ENCODE measurements around the gene C10orf120. TPM values are rescaled to one million over a fixed set of nuclear protein-coding genes. Genes with fewer than 3 reads are reported as not detected.

C10orf120 gene
- total RNA-seq, 2 experiments from 2014 or later: not detected

DNA sequence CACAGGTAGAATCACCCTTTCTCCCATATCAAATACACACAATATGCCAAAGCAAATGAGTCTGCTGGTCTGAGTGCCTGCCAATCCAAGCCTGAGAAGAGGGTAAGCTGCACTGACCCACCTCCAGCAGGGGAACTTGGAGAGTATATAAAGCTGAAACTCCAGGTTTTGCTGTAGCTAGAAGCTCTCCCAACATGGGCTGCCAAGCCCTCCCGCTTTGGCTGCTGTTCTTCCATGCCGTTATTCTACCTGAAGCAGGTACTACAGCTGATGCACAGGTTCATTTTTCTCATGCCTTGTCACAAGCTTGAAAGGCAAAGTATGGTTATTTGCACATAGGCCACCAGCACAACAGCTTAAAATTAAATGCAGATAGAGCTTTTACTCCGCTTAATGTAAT, 21.5 kb upstream of the C10orf120 start:
- no peak overlapping the region for H3K4me3 Mint-ChIP-seq
- H3K36me3 Mint-ChIP-seq (ENCODE audit: low read depth): no peaks in the 10 kb centered on the region
- no peaks in the 10 kb centered on the region for H3K4me1 Mint-ChIP-seq (ENCODE audit: low read depth)
- DNase-seq: no peak
- peaks cover 15% of the 10 kb centered on the region for H3K27me3 Mint-ChIP-seq (ENCODE audit: low read depth)
- CTCF ChIA-PET: no interaction called here
- no peaks in the 10 kb centered on the region for H3K9me3 Mint-ChIP-seq
- no peak overlapping the region for H3K27ac Mint-ChIP-seq
- intact Hi-C loops (cut with micrococcal nuclease): no loop called here

GRCh38 chr10:122716025-122716424, 16.4 kb upstream of the C10orf120 start:
- DNase-seq: no peak
- Mint-ChIP-seq H3K4me3 (no peak overlapping the region), H3K27ac (no peak overlapping the region), H3K27me3 (ENCODE audit: low read depth) (peaks cover 16% of the 10 kb centered on the region), H3K9me3 (no peaks in the 10 kb centered on the region), H3K36me3 (ENCODE audit: low read depth) (no peaks in the 10 kb centered on the region), H3K4me1 (ENCODE audit: low read depth) (no peaks in the 10 kb centered on the region)
- CTCF ChIA-PET: no interaction called here
- intact Hi-C loops (cut with micrococcal nuclease): no loop called here

DNA sequence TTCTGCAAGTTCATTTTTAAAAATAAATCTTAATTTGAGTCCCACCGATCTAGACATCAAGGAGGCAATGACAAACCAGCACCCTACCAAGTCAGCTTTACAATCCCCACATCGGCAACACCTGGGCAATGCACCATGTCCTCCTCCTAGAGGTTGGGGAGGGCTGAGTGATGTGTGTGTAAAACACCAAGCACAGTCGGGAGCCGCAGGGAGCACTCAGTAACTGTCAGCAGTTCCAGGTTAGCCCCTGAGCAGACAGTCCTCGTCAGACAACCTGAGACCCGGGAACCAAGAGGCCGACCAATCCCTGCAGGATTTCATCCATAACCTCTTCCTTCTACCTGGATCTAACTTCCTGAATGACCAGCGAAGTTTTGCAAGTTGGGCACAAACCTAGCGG, 15.9 kb upstream of the C10orf120 start:
- Mint-ChIP-seq H3K9me3 (no peaks in the 10 kb centered on the region), H3K27ac (no peak overlapping the region), H3K27me3 (ENCODE audit: low read depth) (peaks cover 16% of the 10 kb centered on the region), H3K4me1 (ENCODE audit: low read depth) (no peaks in the 10 kb centered on the region), H3K4me3 (no peak overlapping the region), H3K36me3 (ENCODE audit: low read depth) (no peaks in the 10 kb centered on the region)
- CTCF ChIA-PET: interaction anchor here (1.0 kb wide), 1 partner anchor 168 kb away, joined by 3 read pairs; no protein-coding TSS in a partner anchor
- intact Hi-C loops (cut with micrococcal nuclease): no loop called here
- DNase-seq: no peak

DNA sequence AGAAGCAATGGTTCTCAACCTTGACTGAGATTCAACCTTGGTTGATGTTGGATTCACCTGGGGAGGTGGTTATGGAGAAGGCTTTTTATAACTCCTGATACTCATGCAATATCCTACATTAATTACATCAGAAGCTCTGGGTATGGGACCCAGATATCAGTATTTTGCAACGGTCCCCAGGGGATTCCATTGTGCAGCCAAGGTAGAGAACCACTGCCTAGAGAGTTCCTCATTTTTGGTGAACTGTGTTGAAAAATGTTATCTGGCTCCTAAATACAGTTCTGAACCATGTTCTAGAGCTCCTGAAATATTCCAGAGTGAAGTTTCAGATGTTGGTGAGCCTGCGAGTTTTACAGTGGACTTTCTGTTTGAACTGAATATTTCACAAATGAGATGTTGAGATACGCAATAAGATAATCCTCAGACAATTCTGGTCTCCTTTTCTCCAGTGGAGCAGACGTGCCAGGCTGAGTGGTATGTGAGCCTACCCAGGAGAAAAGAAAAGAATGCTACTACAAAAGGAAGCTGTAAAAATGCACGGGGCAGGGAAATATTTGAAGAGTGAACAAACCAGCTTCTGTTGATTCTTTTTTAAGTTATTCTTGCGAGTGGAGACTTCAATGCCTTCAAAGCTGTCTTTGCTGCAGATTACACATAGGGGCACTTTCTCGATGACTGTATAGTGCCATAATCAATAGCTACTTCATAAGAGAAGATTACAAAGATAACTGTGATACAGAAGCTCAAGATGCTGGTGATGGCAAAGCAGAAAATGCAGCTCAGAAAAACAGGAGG, 13.6 kb upstream of the C10orf120 start:
- H3K27me3 Mint-ChIP-seq (ENCODE audit: low read depth): peaks cover 17% of the 10 kb centered on the region
- H3K27ac Mint-ChIP-seq: no peak overlapping the region
- no peaks in the 10 kb centered on the region for H3K36me3 Mint-ChIP-seq (ENCODE audit: low read depth)
- intact Hi-C loops (cut with micrococcal nuclease): no loop called here
- no peaks in the 10 kb centered on the region for H3K4me1 Mint-ChIP-seq (ENCODE audit: low read depth)
- H3K9me3 Mint-ChIP-seq: no peaks in the 10 kb centered on the region
- DNase-seq: no peak
- no peak overlapping the region for H3K4me3 Mint-ChIP-seq
- CTCF ChIA-PET: interaction anchor here (0.5 to 0.7 kb wide), 3 partner anchors 26 to 1234 kb away, joined by 3 to 5 read pairs (median 3); no protein-coding TSS in a partner anchor

DNA sequence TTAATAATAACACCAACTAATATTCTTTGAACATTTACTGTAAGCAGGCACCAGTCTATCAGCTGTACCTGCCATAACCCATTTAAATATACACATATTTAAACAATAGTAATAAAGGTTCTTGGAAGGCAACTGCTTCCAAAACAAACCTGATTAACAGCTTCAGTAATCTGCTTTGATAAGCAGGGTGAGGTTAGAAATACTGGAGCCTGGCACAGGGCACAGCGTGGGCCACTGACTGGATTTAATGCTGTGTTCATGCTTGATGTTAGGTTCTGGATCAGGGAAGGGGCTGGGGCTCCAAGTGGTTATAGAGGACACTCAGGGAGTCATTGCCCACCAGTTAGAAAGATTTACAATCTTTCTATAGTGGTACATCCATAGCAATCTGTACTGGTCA, 10.9 kb upstream of the C10orf120 start:
- Mint-ChIP-seq H3K9me3 (no peaks in the 10 kb centered on the region), H3K27me3 (ENCODE audit: low read depth) (peaks cover 11% of the 10 kb centered on the region), H3K36me3 (ENCODE audit: low read depth) (no peaks in the 10 kb centered on the region), H3K4me3 (no peak overlapping the region), H3K27ac (no peak overlapping the region), H3K4me1 (ENCODE audit: low read depth) (peaks cover 5% of the 10 kb centered on the region)
- CTCF ChIA-PET: no interaction called here
- intact Hi-C loops (cut with micrococcal nuclease): no loop called here
- no peak for DNase-seq

DNA sequence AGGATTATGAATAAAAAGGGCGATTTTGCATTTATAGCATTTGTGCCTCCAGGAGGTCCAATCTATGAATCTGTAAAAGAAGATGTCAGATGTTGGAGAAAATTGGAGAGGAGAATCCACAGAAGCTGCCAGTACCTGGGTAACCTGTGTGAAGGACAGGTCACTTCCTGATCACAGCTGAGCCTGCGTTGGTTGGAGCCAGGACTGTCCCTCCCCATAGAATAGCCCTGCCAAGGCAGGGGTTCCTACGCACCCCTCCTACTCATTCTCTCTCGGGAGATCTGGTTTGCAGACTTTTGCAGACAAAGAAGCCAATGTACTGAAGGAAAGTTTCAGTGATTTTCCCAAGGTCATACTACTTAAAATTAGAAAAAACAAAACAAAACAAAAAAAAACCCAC, 10.3 kb upstream of the C10orf120 start:
- no peaks in the 10 kb centered on the region for H3K9me3 Mint-ChIP-seq
- peaks cover 5% of the 10 kb centered on the region for H3K4me1 Mint-ChIP-seq (ENCODE audit: low read depth)
- intact Hi-C loops (cut with micrococcal nuclease): loop anchor here (10.0 kb wide), 1 partner anchor 275 kb away; no protein-coding TSS in a partner anchor
- H3K27ac Mint-ChIP-seq: no peak overlapping the region
- no peaks in the 10 kb centered on the region for H3K36me3 Mint-ChIP-seq (ENCODE audit: low read depth)
- no peak overlapping the region for H3K4me3 Mint-ChIP-seq
- DNase-seq: no peak
- H3K27me3 Mint-ChIP-seq (ENCODE audit: low read depth): peaks cover 7% of the 10 kb centered on the region
- CTCF ChIA-PET: no interaction called here

GRCh38 chr10:122707535-122707934, 7.9 kb upstream of the C10orf120 start:
- H3K4me1 Mint-ChIP-seq (ENCODE audit: low read depth): peaks cover 5% of the 10 kb centered on the region
- H3K27ac Mint-ChIP-seq: no peak overlapping the region
- CTCF ChIA-PET: no interaction called here
- H3K36me3 Mint-ChIP-seq (ENCODE audit: low read depth): no peaks in the 10 kb centered on the region
- no peak overlapping the region for H3K4me3 Mint-ChIP-seq
- no peaks in the 10 kb centered on the region for H3K9me3 Mint-ChIP-seq
- intact Hi-C loops (cut with micrococcal nuclease): loop anchor here (10.0 kb wide), 1 partner anchor 273 kb away; no protein-coding TSS in a partner anchor
- no peak for DNase-seq
- H3K27me3 Mint-ChIP-seq (ENCODE audit: low read depth): peaks cover 7% of the 10 kb centered on the region

DNA sequence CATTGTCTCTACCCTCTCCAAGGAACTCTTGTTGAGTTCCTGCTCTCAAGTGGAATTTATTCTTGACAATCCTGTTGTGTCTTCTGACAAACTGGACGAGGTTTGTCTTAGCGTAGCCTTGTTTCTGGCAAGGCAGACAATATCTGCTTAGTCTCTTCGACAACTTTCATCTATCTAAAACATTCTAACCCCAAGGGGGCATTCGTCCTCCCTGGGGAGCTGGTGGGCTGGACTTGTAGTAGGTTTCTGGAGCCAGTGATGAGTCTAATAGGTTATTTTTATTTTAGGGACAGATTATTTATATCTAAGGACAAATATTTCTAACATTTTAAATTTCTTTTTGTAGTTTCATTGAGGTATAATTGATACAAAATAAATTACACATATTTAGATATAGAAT, 7.3 kb upstream of the C10orf120 start:
- DNase-seq: no peak
- peaks cover 7% of the 10 kb centered on the region for H3K27me3 Mint-ChIP-seq (ENCODE audit: low read depth)
- intact Hi-C loops (cut with micrococcal nuclease): loop anchor here (10.0 kb wide), 1 partner anchor 272 kb away; no protein-coding TSS in a partner anchor
- CTCF ChIA-PET: interaction anchor here (1.7 kb wide), 1 partner anchor 142 kb away, joined by 4 read pairs; no protein-coding TSS in a partner anchor
- H3K9me3 Mint-ChIP-seq: no peaks in the 10 kb centered on the region
- no peak overlapping the region for H3K27ac Mint-ChIP-seq
- H3K4me3 Mint-ChIP-seq: no peak overlapping the region
- H3K4me1 Mint-ChIP-seq (ENCODE audit: low read depth): peaks cover 5% of the 10 kb centered on the region
- no peaks in the 10 kb centered on the region for H3K36me3 Mint-ChIP-seq (ENCODE audit: low read depth)

DNA sequence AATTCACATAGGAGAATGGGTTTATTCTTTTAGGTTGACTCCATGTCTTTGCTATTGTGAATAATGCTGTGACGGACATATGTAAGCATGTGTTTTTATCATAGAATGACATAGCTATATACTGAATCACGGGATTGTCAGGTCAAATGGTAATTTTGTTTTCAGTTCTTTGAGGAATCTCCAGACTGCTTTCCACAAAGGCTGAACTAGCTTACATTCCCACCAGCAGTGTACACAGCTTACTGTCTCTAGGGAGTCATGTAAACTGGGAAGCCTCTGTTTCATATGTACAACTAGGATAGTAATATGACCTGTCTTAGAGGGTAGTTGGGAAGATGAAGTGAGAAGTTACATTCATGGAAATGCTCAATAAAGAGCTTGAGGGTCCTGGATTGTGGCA, 6.8 kb upstream of the C10orf120 start:
- intact Hi-C loops (cut with micrococcal nuclease): loop anchor here (10.0 kb wide), 1 partner anchor 272 kb away; no protein-coding TSS in a partner anchor
- H3K27me3 Mint-ChIP-seq (ENCODE audit: low read depth): peaks cover 7% of the 10 kb centered on the region

DNA sequence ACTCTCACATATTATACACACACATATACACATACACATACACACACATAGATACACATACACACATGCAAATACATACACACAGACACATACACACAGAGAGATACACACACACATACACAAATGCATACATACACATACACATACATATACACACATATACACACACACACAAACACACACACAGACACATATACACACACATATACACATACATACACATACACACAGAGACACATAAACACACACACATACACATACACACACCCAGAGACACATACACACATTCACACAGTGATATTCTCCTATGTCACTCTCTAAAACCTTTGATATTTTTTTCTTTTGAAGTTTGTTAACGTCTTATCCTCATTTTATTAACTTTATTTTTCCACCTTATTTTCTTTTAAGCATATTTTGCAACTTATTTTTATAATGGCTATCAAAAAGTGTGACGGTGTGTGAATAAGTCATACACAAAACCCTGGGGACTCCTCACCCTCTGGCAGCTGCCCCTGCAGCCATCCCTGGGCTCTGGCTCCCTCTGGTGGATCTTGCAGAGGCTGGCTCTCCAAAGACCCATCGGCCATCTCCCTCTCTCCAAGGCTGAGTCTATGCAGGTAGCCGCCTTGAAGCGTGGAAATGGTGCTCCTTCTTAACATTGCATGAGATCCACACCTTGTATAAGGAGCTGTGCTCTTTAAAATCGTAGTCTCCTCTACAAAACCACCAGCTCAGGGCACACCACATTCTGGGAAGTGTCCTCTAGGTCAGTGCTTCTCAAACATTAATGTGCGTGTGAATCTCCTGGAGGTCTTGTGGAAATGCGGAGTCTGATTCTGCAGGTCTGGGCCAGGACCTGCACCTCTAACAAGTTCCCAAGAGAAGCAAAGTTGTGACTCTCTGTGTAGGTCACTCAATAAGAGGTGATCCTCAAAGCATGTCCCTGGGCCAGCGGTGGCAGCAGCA, 4.1 kb upstream of the C10orf120 start:
- H3K27me3 Mint-ChIP-seq (ENCODE audit: low read depth): no peaks in the 10 kb centered on the region
- intact Hi-C loops (cut with micrococcal nuclease): loop anchor here (1.0 to 10.0 kb wide), 5 partner anchors 55 to 405 kb away; no protein-coding TSS in a partner anchor
- DNase-seq: peak; percentile 72
- CTCF ChIA-PET: interaction anchor here (0.6 to 1.4 kb wide), 3 partner anchors 55 to 718 kb away, joined by 3 to 4 read pairs (median 4); no protein-coding TSS in a partner anchor
- H3K36me3 Mint-ChIP-seq (ENCODE audit: low read depth): no peaks in the 10 kb centered on the region
- peaks cover 5% of the 10 kb centered on the region for H3K4me1 Mint-ChIP-seq (ENCODE audit: low read depth)
- H3K9me3 Mint-ChIP-seq: no peaks in the 10 kb centered on the region
- H3K4me3 Mint-ChIP-seq: no peak overlapping the region
- no peak overlapping the region for H3K27ac Mint-ChIP-seq

More for the DNA sequence above, 6.8 kb upstream of the C10orf120 start:
- no peak overlapping the region for H3K4me3 Mint-ChIP-seq
- H3K27ac Mint-ChIP-seq: no peak overlapping the region
- DNase-seq: no peak
- H3K4me1 Mint-ChIP-seq (ENCODE audit: low read depth): peaks cover 5% of the 10 kb centered on the region
- H3K9me3 Mint-ChIP-seq: no peaks in the 10 kb centered on the region
- CTCF ChIA-PET: interaction anchor here (1.0 to 1.7 kb wide), 2 partner anchors 58 to 141 kb away, joined by 4 read pairs; no protein-coding TSS in a partner anchor
- no peaks in the 10 kb centered on the region for H3K36me3 Mint-ChIP-seq (ENCODE audit: low read depth)

- intact Hi-C loops (cut with micrococcal nuclease): loop anchor here (2.0 to 10.0 kb wide), 2 partner anchors 267 to 359 kb away; no protein-coding TSS in a partner anchor
- no peak for DNase-seq
- H3K27me3 Mint-ChIP-seq (ENCODE audit: low read depth): no peaks in the 10 kb centered on the region
- H3K27ac Mint-ChIP-seq: no peak overlapping the region
- no peak overlapping the region for H3K4me3 Mint-ChIP-seq
- CTCF ChIA-PET: no interaction called here
- no peaks in the 10 kb centered on the region for H3K4me1 Mint-ChIP-seq (ENCODE audit: low read depth)
- H3K9me3 Mint-ChIP-seq: no peaks in the 10 kb centered on the region
- no peaks in the 10 kb centered on the region for H3K36me3 Mint-ChIP-seq (ENCODE audit: low read depth)
Observed at GRCh38 chr10:122702275-122702674, 2.6 kb upstream of the C10orf120 start.

DNA sequence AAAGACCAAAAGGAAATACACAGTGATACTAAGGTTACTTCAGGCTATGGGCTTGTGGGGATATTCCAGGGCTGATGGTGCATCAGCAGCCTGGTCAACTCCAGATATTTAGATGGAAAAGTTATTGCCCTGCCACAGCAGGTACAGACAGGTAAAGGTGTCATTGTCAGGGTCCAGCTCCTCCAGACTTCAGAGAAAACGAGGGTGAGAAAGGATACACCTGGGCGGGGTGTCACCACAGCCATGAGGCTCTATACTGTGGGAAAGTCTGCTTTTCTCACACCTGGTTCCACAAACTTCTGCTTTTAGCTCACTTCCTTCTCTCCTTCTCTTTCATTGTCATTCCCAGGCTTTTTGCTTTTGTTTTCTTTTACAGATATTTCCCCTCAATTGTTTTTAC, 2.0 kb upstream of the C10orf120 start:
- no peaks in the 10 kb centered on the region for H3K36me3 Mint-ChIP-seq (ENCODE audit: low read depth)
- intact Hi-C loops (cut with micrococcal nuclease): loop anchor here (2.0 to 10.0 kb wide), 2 partner anchors 267 to 359 kb away; no protein-coding TSS in a partner anchor
- no peaks in the 10 kb centered on the region for H3K4me1 Mint-ChIP-seq (ENCODE audit: low read depth)

More for the DNA sequence above, 2.0 kb upstream of the C10orf120 start:
- CTCF ChIA-PET: no interaction called here
- no peak for DNase-seq
- no peak overlapping the region for H3K4me3 Mint-ChIP-seq
- H3K27me3 Mint-ChIP-seq (ENCODE audit: low read depth): no peaks in the 10 kb centered on the region
- no peaks in the 10 kb centered on the region for H3K9me3 Mint-ChIP-seq
- no peak overlapping the region for H3K27ac Mint-ChIP-seq

Data from activated naive CD4-positive, alpha-beta T cell treated with anti-CD3 and anti-CD28 coated beads for 36 hours (primary cell).